ENCODE data around the gene RAB34. TPM values are rescaled to one million over a fixed set of nuclear protein-coding genes. Genes with fewer than 3 reads are reported as not detected.

Gene RAB34
- total and polyA plus RNA-seq, 9 of the 15 experiments (the other 6 are each of a cell fraction or from before 2014, with no cell fraction given) = 0.07 to 3.8 (median 0.46) TPM; not detected in 1

DNA sequence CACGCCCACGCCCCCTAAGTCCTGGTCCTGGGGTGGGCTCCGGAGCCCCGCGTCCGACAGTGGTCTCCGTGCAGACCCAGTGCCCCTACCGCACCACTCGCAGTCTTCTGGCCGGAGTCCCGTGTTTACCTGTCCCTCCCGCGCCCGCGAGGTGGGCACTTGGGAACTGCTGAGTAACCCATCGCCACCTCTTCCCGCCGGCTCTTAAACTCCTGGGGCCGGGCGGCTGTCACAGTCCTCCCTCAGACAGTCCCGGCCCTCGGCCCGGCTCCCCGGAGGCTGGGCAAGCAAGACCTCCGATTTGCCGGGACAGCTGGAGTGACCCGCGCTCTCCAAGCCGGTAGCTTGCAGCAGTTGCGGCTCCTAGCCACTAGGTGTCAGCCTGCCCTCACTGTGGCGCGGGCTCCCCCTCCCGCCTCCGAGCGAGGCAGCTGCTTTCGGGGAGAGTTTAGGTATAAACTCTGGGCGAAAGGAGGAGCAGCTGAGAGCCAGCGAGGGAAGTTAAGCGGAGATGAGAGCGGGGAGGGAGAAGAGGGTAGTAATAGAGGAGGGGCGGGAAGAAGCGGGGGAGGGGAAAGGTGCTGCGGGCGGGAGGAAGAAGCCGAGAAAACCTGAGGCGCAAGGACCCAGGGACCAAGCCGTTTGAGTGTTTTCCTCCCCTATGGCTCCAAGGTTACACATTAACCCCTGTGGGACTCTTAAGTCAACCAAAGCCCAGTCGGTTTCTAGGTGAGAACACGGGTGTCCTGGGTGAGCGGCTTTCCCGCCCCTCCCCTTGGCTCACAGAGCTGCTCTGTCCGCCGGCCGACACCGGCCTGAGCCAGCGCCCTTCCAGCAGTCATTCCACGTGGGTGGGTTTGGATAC lies 9.2 kb upstream of the RAB34 start (continued):
- TF ChIP-seq ZNF655 (CRISPR knock-in tag; IDR thresholded peaks at IDR 0.05) (no peak), NCOA4 (IDR thresholded peaks at IDR 0.05; ENCODE audit: partially characterized antibody) (no peak), POU5F1 (IDR thresholded peaks at IDR 0.05; ENCODE audit: borderline replicate concordance, low read depth, low read length, partially characterized antibody) (peak; percentile 3), GTF2F1 (IDR thresholded peaks at IDR 0.05; ENCODE audit: low read depth, low read length) (no peak), MTA1 (IDR thresholded peaks at IDR 0.05; ENCODE audit: borderline replicate concordance) (peak; percentile 67; the same call in 1 of the 2 replicates), ZNF3 (CRISPR knock-in tag; IDR thresholded peaks at IDR 0.05) (no peak), ZNF239 (CRISPR knock-in tag; IDR thresholded peaks at IDR 0.05) (no peak), HES1 (IDR thresholded peaks at IDR 0.05; ENCODE audit: low read depth) (no peak), LEF1 (IDR thresholded peaks at IDR 0.05) (peak; percentile 73), PML (IDR thresholded peaks at IDR 0.05; ENCODE audit: low read length) (0 out of 2 replicates have a peak, but pooled peaks have one; percentile 52), HNRNPL (IDR thresholded peaks at IDR 0.05; ENCODE audit: low read depth, low read length) (no peak), ARID3A (IDR thresholded peaks at IDR 0.05; ENCODE audit: borderline replicate concordance, low read depth, low read length) (no peak), WHSC1 (IDR thresholded peaks at IDR 0.05; ENCODE audit: low read length) (no peak), GATA2 (CRISPR knock-in tag; IDR thresholded peaks at IDR 0.05) (no peak), MECOM (CRISPR knock-in tag; IDR thresholded peaks at IDR 0.05) (no peak), MEF2A (IDR thresholded peaks at IDR 0.05; ENCODE audit: control insufficient read depth, low read depth, low read length) (no peak), CTCF (IDR thresholded peaks at IDR 0.05 in 2 of 3, conservative IDR thresholded peaks at IDR 0.05 in 1 of 3; ENCODE audit: insufficient read depth in 2 of 3, low read depth in 1 of 3, low read length in 3 of 3) (peak; percentile 99 to 100 (median 99))
- TF ChIP-seq, protein P1, sequence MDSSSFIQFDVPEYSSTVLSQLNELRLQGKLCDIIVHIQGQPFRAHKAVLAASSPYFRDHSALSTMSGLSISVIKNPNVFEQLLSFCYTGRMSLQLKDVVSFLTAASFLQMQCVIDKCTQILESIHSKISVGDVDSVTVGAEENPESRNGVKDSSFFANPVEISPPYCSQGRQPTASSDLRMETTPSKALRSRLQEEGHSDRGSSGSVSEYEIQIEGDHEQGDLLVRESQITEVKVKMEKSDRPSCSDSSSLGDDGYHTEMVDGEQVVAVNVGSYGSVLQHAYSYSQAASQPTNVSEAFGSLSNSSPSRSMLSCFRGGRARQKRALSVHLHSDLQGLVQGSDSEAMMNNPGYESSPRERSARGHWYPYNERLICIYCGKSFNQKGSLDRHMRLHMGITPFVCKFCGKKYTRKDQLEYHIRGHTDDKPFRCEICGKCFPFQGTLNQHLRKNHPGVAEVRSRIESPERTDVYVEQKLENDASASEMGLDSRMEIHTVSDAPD (CRISPR knock-in tag; IDR thresholded peaks at IDR 0.05) = no peak
- TF ChIP-seq, protein P2, sequence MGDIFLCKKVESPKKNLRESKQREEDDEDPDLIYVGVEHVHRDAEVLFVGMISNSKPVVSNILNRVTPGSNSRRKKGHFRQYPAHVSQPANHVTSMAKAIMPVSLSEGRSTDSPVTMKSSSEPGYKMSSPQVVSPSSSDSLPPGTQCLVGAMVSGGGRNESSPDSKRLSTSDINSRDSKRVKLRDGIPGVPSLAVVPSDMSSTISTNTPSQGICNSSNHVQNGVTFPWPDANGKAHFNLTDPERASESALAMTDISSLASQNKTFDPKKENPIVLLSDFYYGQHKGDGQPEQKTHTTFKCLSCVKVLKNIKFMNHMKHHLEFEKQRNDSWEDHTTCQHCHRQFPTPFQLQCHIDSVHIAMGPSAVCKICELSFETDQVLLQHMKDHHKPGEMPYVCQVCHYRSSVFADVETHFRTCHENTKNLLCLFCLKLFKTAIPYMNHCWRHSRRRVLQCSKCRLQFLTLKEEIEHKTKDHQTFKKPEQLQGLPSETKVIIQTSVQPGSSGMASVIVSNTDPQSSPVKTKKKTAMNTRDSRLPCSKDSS (IDR thresholded peaks at IDR 0.05; ENCODE audit: low read depth, partially characterized antibody) = no peak
